Measurements from ENCODE around the gene ZBED4. TPM values are rescaled to one million over a fixed set of nuclear protein-coding genes. Genes with fewer than 3 reads are reported as not detected.

The ZBED4 gene
- total RNA-seq, 1 experiment from 2014 or later, result 29.2 TPM

GRCh38 chr22:49866134-49866533, 12.5 kb downstream of the ZBED4 start:
- TF ChIP-seq RORB (CRISPR knock-in tag; IDR thresholded peaks at IDR 0.05) (no peak), FOXP1 (CRISPR knock-in tag; IDR thresholded peaks at IDR 0.05; ENCODE audit: borderline replicate concordance) (no peak), GTF2I (CRISPR knock-in tag; conservative IDR thresholded peaks at IDR 0.05) (no peak), CREM (CRISPR knock-in tag; IDR thresholded peaks at IDR 0.05) (no peak), ZNF121 (CRISPR knock-in tag; IDR thresholded peaks at IDR 0.05) (no peak), ZNF425 (CRISPR knock-in tag; conservative IDR thresholded peaks at IDR 0.05) (no peak), HMGA2 (CRISPR knock-in tag; IDR thresholded peaks at IDR 0.05) (no peak), E2F4 (CRISPR knock-in tag; IDR thresholded peaks at IDR 0.05; ENCODE audit: borderline replicate concordance, low read depth) (no peak), ZNF281 (CRISPR knock-in tag; IDR thresholded peaks at IDR 0.05) (no peak), MAX (CRISPR knock-in tag; IDR thresholded peaks at IDR 0.05) (no peak), MYBL2 (CRISPR knock-in tag; IDR thresholded peaks at IDR 0.05) (no peak), ZNF232 (CRISPR knock-in tag; IDR thresholded peaks at IDR 0.05) (no peak), SMAD3 (CRISPR knock-in tag; IDR thresholded peaks at IDR 0.05; ENCODE audit: borderline replicate concordance) (no peak)
- CTCF ChIA-PET, result no interaction called here
- peaks cover 50% of the 10 kb centered on the region for H3K36me3 Mint-ChIP-seq
- H3K4me3 Mint-ChIP-seq, result no peak overlapping the region
- no peak overlapping the region for H3K27ac Mint-ChIP-seq
- peaks cover 20% of the 10 kb centered on the region for H3K4me1 Mint-ChIP-seq
- POLR2A ChIA-PET, result no interaction called here
- DNase-seq (ENCODE audit: low spot score) (no peak), ATAC-seq (no peak)
- no peaks in the 10 kb centered on the region for H3K27me3 Mint-ChIP-seq (ENCODE audit: low read depth)
- H3K9me3 Mint-ChIP-seq, result peaks cover 35% of the 10 kb centered on the region

GRCh38 chr22:49866646-49867045, 13.0 kb downstream of the ZBED4 start:
- Mint-ChIP-seq H3K36me3 (peaks cover 50% of the 10 kb centered on the region), H3K27ac (no peak overlapping the region; the same call in 1 of the 2 replicates), H3K27me3 (ENCODE audit: low read depth) (no peaks in the 10 kb centered on the region), H3K4me3 (no peak overlapping the region; the same call in 1 of the 2 replicates), H3K9me3 (peaks cover 35% of the 10 kb centered on the region), H3K4me1 (peaks cover 19% of the 10 kb centered on the region)
- DNase-seq (ENCODE audit: low spot score) (no peak), ATAC-seq (no peak)
- TF ChIP-seq TEAD4 (CRISPR knock-in tag; IDR thresholded peaks at IDR 0.05), result no peak
- TF ChIP-seq ZBTB21 (CRISPR knock-in tag; IDR thresholded peaks at IDR 0.05; ENCODE audit: borderline replicate concordance), result no peak
- no peak for TF ChIP-seq OVOL2 (CRISPR knock-in tag; IDR thresholded peaks at IDR 0.05; ENCODE audit: borderline replicate concordance)
- ChIA-PET POLR2A (no interaction called here), CTCF (no interaction called here)
